Measurements from ENCODE around the gene CCNK.

Gene CCNK

GRCh38 chr14:99532310-99532709 is 51.1 kb downstream of the CCNK start:
- H3K9me3 Mint-ChIP-seq, result no peaks in the 10 kb centered on the region
- H3K4me3 Mint-ChIP-seq, result no peak overlapping the region
- DNase-seq, result no peak
- TF ChIP-seq CTCF (IDR thresholded peaks at IDR 0.05), result no peak
- H3K27me3 Mint-ChIP-seq (ENCODE audit: low read depth, poor library complexity), result peaks cover 2% of the 10 kb centered on the region
- H3K27ac Mint-ChIP-seq, result no peak overlapping the region
- peaks cover 47% of the 10 kb centered on the region for H3K4me1 Mint-ChIP-seq
- no peaks in the 10 kb centered on the region for H3K36me3 Mint-ChIP-seq (ENCODE audit: low read depth)

- H3K27ac Mint-ChIP-seq, result no peak overlapping the region
- TF ChIP-seq CTCF (IDR thresholded peaks at IDR 0.05), result no peak
Measured at GRCh38 chr14:99534333-99534732, 53.1 kb downstream of the CCNK start.

GRCh38 chr14:99534863-99535262 is 53.7 kb downstream of the CCNK start:
- no peak overlapping the region for H3K4me3 Mint-ChIP-seq
- peaks cover 2% of the 10 kb centered on the region for H3K27me3 Mint-ChIP-seq (ENCODE audit: low read depth, poor library complexity)
- no peaks in the 10 kb centered on the region for H3K9me3 Mint-ChIP-seq
- H3K27ac Mint-ChIP-seq, result no peak overlapping the region
- H3K4me1 Mint-ChIP-seq, result peaks cover 58% of the 10 kb centered on the region
- no peaks in the 10 kb centered on the region for H3K36me3 Mint-ChIP-seq (ENCODE audit: low read depth)
- TF ChIP-seq CTCF (IDR thresholded peaks at IDR 0.05), result no peak
- no peak for DNase-seq

More at GRCh38 chr14:99534333-99534732, 53.1 kb downstream of the CCNK start:
- H3K4me1 Mint-ChIP-seq, result peaks cover 53% of the 10 kb centered on the region
- no peaks in the 10 kb centered on the region for H3K36me3 Mint-ChIP-seq (ENCODE audit: low read depth)
- H3K4me3 Mint-ChIP-seq, result no peak overlapping the region
- H3K9me3 Mint-ChIP-seq, result no peaks in the 10 kb centered on the region
- H3K27me3 Mint-ChIP-seq (ENCODE audit: low read depth, poor library complexity), result peaks cover 2% of the 10 kb centered on the region
- no peak for DNase-seq

GRCh38 chr14:99535448-99535847 is 54.2 kb downstream of the CCNK start:
- Mint-ChIP-seq H3K9me3 (no peaks in the 10 kb centered on the region), H3K36me3 (ENCODE audit: low read depth) (no peaks in the 10 kb centered on the region), H3K4me1 (peaks cover 59% of the 10 kb centered on the region), H3K27me3 (ENCODE audit: low read depth, poor library complexity) (peaks cover 2% of the 10 kb centered on the region), H3K4me3 (no peak overlapping the region), H3K27ac (no peak overlapping the region)
- no peak for TF ChIP-seq CTCF (IDR thresholded peaks at IDR 0.05)
- DNase-seq, result no peak

GRCh38 chr14:99535908-99536778 is 54.9 kb downstream of the CCNK start:
- Mint-ChIP-seq H3K27ac (no peak overlapping the region), H3K27me3 (ENCODE audit: low read depth, poor library complexity) (peaks cover 2% of the 10 kb centered on the region), H3K4me1 (peaks cover 56% of the 10 kb centered on the region)

More at GRCh38 chr14:99535908-99536778, 54.9 kb downstream of the CCNK start:
- H3K4me3 Mint-ChIP-seq, result no peak overlapping the region
- DNase-seq, result no peak
- no peaks in the 10 kb centered on the region for H3K36me3 Mint-ChIP-seq (ENCODE audit: low read depth)
- no peak for TF ChIP-seq CTCF (IDR thresholded peaks at IDR 0.05)
- H3K9me3 Mint-ChIP-seq, result no peaks in the 10 kb centered on the region
